Naive B cell (primary cell): Measurements from ENCODE around the gene HBG1. TPM values are rescaled to one million over a fixed set of nuclear protein-coding genes. Genes with fewer than 3 reads are reported as not detected.

ENCODE experiments used
- ATAC-seq, 2 donors: fragments of 150-1000 bp; cut with Tn5 transposase; 2 replicates each; pipeline ENCODE4 v1.10.0; 2021; ENCODE audit warnings: low read depth in 2 of 2, mild to moderate bottlenecking in 2 of 2, moderate library complexity in 2 of 2
- DNase-seq: peaks from one replicate; pipeline ENCODE4 v3.0.0; 2022
- H3K27ac Mint-ChIP-seq, 6 donors: one replicate each; pipeline ENCODE4 v1.8.0; 2020 to 2022; ENCODE audit warnings: mild to moderate bottlenecking in 6 of 6, mixed read lengths in 6 of 6, moderate library complexity in 5 of 6, inconsistent platforms in 2 of 6
- H3K27me3 Mint-ChIP-seq, 3 donors: one replicate each; pipeline ENCODE4 v1.8.0; 2021 to 2022; ENCODE audit warnings: mixed read lengths in 3 of 3, mild to moderate bottlenecking in 1 of 3
- H3K36me3 Mint-ChIP-seq, 2 donors: one replicate each; pipeline ENCODE4 v1.8.0; 2020 to 2022; ENCODE audit warnings: mixed read lengths in 2 of 2, inconsistent platforms in 1 of 2, mild to moderate bottlenecking in 1 of 2
- H3K4me1 Mint-ChIP-seq, 3 donors: one replicate each; pipeline ENCODE4 v1.8.0; 2020 to 2022; ENCODE audit warnings: mixed read lengths in 3 of 3, inconsistent platforms in 1 of 3, mild to moderate bottlenecking in 1 of 3, moderate library complexity in 1 of 3
- H3K4me3 Mint-ChIP-seq, 8 donors: one replicate each; pipeline ENCODE4 v1.8.0; 2020 to 2022; ENCODE audit warnings: mild to moderate bottlenecking in 8 of 8, mixed read lengths in 8 of 8, moderate library complexity in 8 of 8, inconsistent platforms in 2 of 8
- H3K9me3 Mint-ChIP-seq, 7 donors: one replicate each; pipeline ENCODE4 v1.8.0; 2020 to 2022; ENCODE audit warnings: mixed read lengths in 7 of 7, mild to moderate bottlenecking in 5 of 7, inconsistent platforms in 2 of 7, moderate library complexity in 1 of 7
- polyA plus RNA-seq, 6 donors: library from polyadenylated mRNA; unstranded; fragments of 300-500 nt; fragmentation: Illumina TruSeq; gene quantifications; one replicate each; pipeline ENCODE4 v1.2.3, GENCODE V29; 2021; ENCODE audit warnings: low read depth in 6 of 6

HBG1 gene
- polyA plus RNA-seq, 6 donors from 2014 or later = 0.53 TPM; not detected in 5

- no peak overlapping the region for H3K27ac Mint-ChIP-seq
- DNase-seq (no peak), ATAC-seq (no peak)
- no peaks in the 10 kb centered on the region for H3K4me1 Mint-ChIP-seq
- H3K4me3 Mint-ChIP-seq = no peak overlapping the region
- no peaks in the 10 kb centered on the region for H3K36me3 Mint-ChIP-seq
- H3K27me3 Mint-ChIP-seq = peaks cover 0 to 13% (median 0%) of the 10 kb centered on the region in 3 donors
- peaks cover 0 to 10% (median 0%) of the 10 kb centered on the region in 7 donors for H3K9me3 Mint-ChIP-seq
Measured at GRCh38 chr11:5224538-5225479, 24.8 kb downstream of the HBG1 start.

GRCh38 chr11:5223686-5224085 is 26.0 kb downstream of the HBG1 start:
- ATAC-seq (no peak), DNase-seq (no peak)
- H3K4me1 Mint-ChIP-seq = no peaks in the 10 kb centered on the region
- H3K4me3 Mint-ChIP-seq = no peak overlapping the region
- no peak overlapping the region for H3K27ac Mint-ChIP-seq
- H3K27me3 Mint-ChIP-seq = peaks cover 0 to 9% (median 5%) of the 10 kb centered on the region in 3 donors
- H3K9me3 Mint-ChIP-seq = peaks cover 0 to 16% (median 0%) of the 10 kb centered on the region in 7 donors
- no peaks in the 10 kb centered on the region for H3K36me3 Mint-ChIP-seq

- no peak overlapping the region for H3K4me3 Mint-ChIP-seq
- no peak for DNase-seq
- H3K36me3 Mint-ChIP-seq = no peaks in the 10 kb centered on the region
- peaks cover 0 to 9% (median 6%) of the 10 kb centered on the region in 3 donors for H3K27me3 Mint-ChIP-seq
- H3K27ac Mint-ChIP-seq = no peak overlapping the region
- no peaks in the 10 kb centered on the region for H3K4me1 Mint-ChIP-seq
- no peak for ATAC-seq
- peaks cover 0 to 16% (median 0%) of the 10 kb centered on the region in 7 donors for H3K9me3 Mint-ChIP-seq
Measured at GRCh38 chr11:5223146-5223545, 26.5 kb downstream of the HBG1 start.

GRCh38 chr11:5210376-5210885 is 39.2 kb downstream of the HBG1 start:
- no peaks in the 10 kb centered on the region for H3K36me3 Mint-ChIP-seq
- H3K27ac Mint-ChIP-seq = no peak overlapping the region
- H3K27me3 Mint-ChIP-seq = peaks cover 0 to 4% (median 0%) of the 10 kb centered on the region in 3 donors
- DNase-seq (no peak), ATAC-seq (no peak)
- H3K4me1 Mint-ChIP-seq = no peaks in the 10 kb centered on the region
- peaks cover 0 to 4% (median 0%) of the 10 kb centered on the region in 7 donors for H3K9me3 Mint-ChIP-seq
- no peak overlapping the region for H3K4me3 Mint-ChIP-seq

- no peaks in the 10 kb centered on the region for H3K9me3 Mint-ChIP-seq
- DNase-seq = no peak
- no peak overlapping the region for H3K4me3 Mint-ChIP-seq
- no peak overlapping the region for H3K27ac Mint-ChIP-seq
- H3K36me3 Mint-ChIP-seq = no peaks in the 10 kb centered on the region
- H3K4me1 Mint-ChIP-seq = no peaks in the 10 kb centered on the region
- ATAC-seq = no peak
- peaks cover 0 to 15% (median 4%) of the 10 kb centered on the region in 3 donors for H3K27me3 Mint-ChIP-seq
Measured at GRCh38 chr11:5204787-5205186, 44.9 kb downstream of the HBG1 start.

GRCh38 chr11:5203366-5203765 is 46.3 kb downstream of the HBG1 start:
- H3K27ac Mint-ChIP-seq = no peak overlapping the region
- H3K27me3 Mint-ChIP-seq = peaks cover 0 to 15% (median 4%) of the 10 kb centered on the region in 3 donors
- DNase-seq = no peak
- H3K4me1 Mint-ChIP-seq = no peaks in the 10 kb centered on the region
- no peaks in the 10 kb centered on the region for H3K9me3 Mint-ChIP-seq
- H3K4me3 Mint-ChIP-seq = no peak overlapping the region
- H3K36me3 Mint-ChIP-seq = no peaks in the 10 kb centered on the region
- ATAC-seq = no peak

- Mint-ChIP-seq H3K36me3 (no peaks in the 10 kb centered on the region), H3K9me3 (no peaks in the 10 kb centered on the region), H3K4me1 (no peaks in the 10 kb centered on the region), H3K27ac (no peak within 1 kb of the TSS), H3K27me3 (peaks cover 0 to 15% (median 4%) of the 10 kb centered on the region in 3 donors), H3K4me3 (no peak within 1 kb of the TSS)
- no peak for ATAC-seq
- DNase-seq = no peak
Measured at GRCh38 chr11:5200582-5200981, 49.1 kb downstream of the HBG1 start, which contains the start of gene OR51V1. Gene OR51V1, minus strand, starts transcription at chr11:5200682. Its CDS starts 0 bp downstream, at chr11:5200682.

GRCh38 chr11:5198285-5198684 is 51.4 kb downstream of the HBG1 start:
- Mint-ChIP-seq H3K27me3 (peaks cover 0 to 14% (median 4%) of the 10 kb centered on the region in 3 donors), H3K4me1 (no peaks in the 10 kb centered on the region), H3K36me3 (no peaks in the 10 kb centered on the region), H3K9me3 (peaks cover 0 to 3% (median 0%) of the 10 kb centered on the region in 7 donors), H3K27ac (no peak overlapping the region), H3K4me3 (no peak overlapping the region)
- no peak for ATAC-seq
- no peak for DNase-seq

Other genes with a start within 250 kb of the HBG1 start
- gene OR52J3, start 203.3 kb downstream of the HBG1 start, polyA plus RNA-seq = not detected
- gene OR52E2, start 190.2 kb downstream of the HBG1 start, polyA plus RNA-seq = not detected
- gene OR52E1, start 180.3 kb downstream of the HBG1 start, polyA plus RNA-seq = not detected
- gene OR52A5, start 111.5 kb downstream of the HBG1 start, polyA plus RNA-seq = not detected
- not detected for gene OR52A1, start 95.1 kb downstream of the HBG1 start, polyA plus RNA-seq
- gene OR51V1, start 49.2 kb downstream of the HBG1 start, polyA plus RNA-seq = not detected
- 1,000 to 10,000 TPM in 3 of 6 donors, 100 to 1,000 TPM in 3; 325 to 1,251 (median 765) TPM for gene HBB, start 22.8 kb downstream of the HBG1 start, polyA plus RNA-seq
- gene HBD, start 15.4 kb downstream of the HBG1 start, polyA plus RNA-seq = 1 to 10 TPM in 1 of 6 donors, not detected in 5; 1.8 TPM
- 1 to 10 TPM in 1 of 6 donors, under 1 TPM in 1, not detected in 4; 0.75 to 2.9 TPM for gene HBG2, start 4.9 kb upstream of the HBG1 start, polyA plus RNA-seq
- not detected for gene HBE1, start 20.1 kb upstream of the HBG1 start, polyA plus RNA-seq
- not detected for gene OR51B4, start 52.1 kb upstream of the HBG1 start, polyA plus RNA-seq
- gene OR51B2, start 74.4 kb upstream of the HBG1 start, polyA plus RNA-seq = not detected
- not detected for gene OR51B5, start 93.7 kb upstream of the HBG1 start, polyA plus RNA-seq
- not detected for gene OR51B6, start 101.7 kb upstream of the HBG1 start, polyA plus RNA-seq
- gene OR51M1, start 134.0 kb upstream of the HBG1 start, polyA plus RNA-seq = not detected
- gene OR51Q1, start 172.3 kb upstream of the HBG1 start, polyA plus RNA-seq = not detected
- not detected for gene OR51I1, start 191.7 kb upstream of the HBG1 start, polyA plus RNA-seq
- not detected for gene OR51I2, start 199.5 kb upstream of the HBG1 start, polyA plus RNA-seq
- not detected for gene OR52D1, start 238.8 kb upstream of the HBG1 start, polyA plus RNA-seq